Liver (tissue), 9 donors: ENCODE measurements around the gene COL6A2. TPM values are rescaled to one million over a fixed set of nuclear protein-coding genes. Genes with fewer than 3 reads are reported as not detected.

Source experiments
- DNase-seq: peaks from one replicate; pipeline ENCODE4 v3.0.0-alpha.2; 2017; ENCODE audit warnings: low spot score
- H3K27ac ChIP-seq, 2 donors: one replicate each; pipeline ENCODE4 v1.7.0; 2013; ENCODE audit warnings: inconsistent platforms in 2 of 2, low read length in 2 of 2, control low read depth in 1 of 2, low read depth in 1 of 2, mild to moderate bottlenecking in 1 of 2
- H3K27me3 ChIP-seq, 4 donors: one replicate each; pipeline versions ENCODE4 v1.6.1 to v1.7.0; 2013; ENCODE audit warnings: low read length in 3 of 4, inconsistent platforms in 1 of 4, mild to moderate bottlenecking in 1 of 4, moderate library complexity in 1 of 4; ENCODE audit not compliant: control insufficient read depth in 4 of 4, insufficient read depth in 4 of 4
- H3K36me3 ChIP-seq, 4 donors: one replicate each; pipeline versions ENCODE4 v1.6.1 to v1.7.0; 2013; ENCODE audit warnings: low read length in 3 of 4, mild to moderate bottlenecking in 3 of 4, low read depth in 1 of 4, moderate library complexity in 1 of 4; ENCODE audit not compliant: control insufficient read depth in 4 of 4, insufficient read depth in 3 of 4
- H3K4me1 ChIP-seq, 4 donors: one replicate each; pipeline versions ENCODE4 v1.6.1 to v1.7.0; 2013; ENCODE audit warnings: low read length in 3 of 4, mild to moderate bottlenecking in 3 of 4, moderate library complexity in 1 of 4; ENCODE audit not compliant: control insufficient read depth in 4 of 4, insufficient read depth in 4 of 4
- H3K4me3 ChIP-seq, 3 donors: one replicate each; pipeline versions ENCODE4 v1.6.1 to v1.7.0; 2013; ENCODE audit warnings: low read length in 3 of 3, control low read depth in 1 of 3, low read depth in 1 of 3, mild to moderate bottlenecking in 1 of 3
- H3K9ac ChIP-seq, 2 donors: one replicate each; pipeline ENCODE4 v1.7.0; 2013; ENCODE audit warnings: low read length in 2 of 2, mild to moderate bottlenecking in 2 of 2, moderate library complexity in 2 of 2, control low read depth in 1 of 2, low read depth in 1 of 2
- H3K9me3 ChIP-seq, 4 donors: one replicate each; pipeline versions ENCODE4 v1.6.1 to v1.7.0; 2013; ENCODE audit warnings: low read length in 3 of 4; ENCODE audit not compliant: control insufficient read depth in 4 of 4
- EGR1 ChIP-seq, 2 donors: IDR thresholded peaks; 2 replicates each; pipeline ENCODE4 v1.6.1; 2016 to 2018; ENCODE audit warnings: antibody characterized with exemption in 2 of 2, low read depth in 2 of 2
- FOXA1 ChIP-seq: IDR thresholded peaks from 2 replicates; pipeline ENCODE4 v1.6.1; 2016; ENCODE audit warnings: antibody characterized with exemption
- FOXA2 ChIP-seq: IDR thresholded peaks from 2 replicates; pipeline ENCODE4 v1.6.1; 2016; ENCODE audit warnings: antibody characterized with exemption
- GABPA ChIP-seq, 2 donors: IDR thresholded peaks in 1 of 2; conservative IDR thresholded peaks in 1 of 2; 2 replicates each; pipeline ENCODE4 v1.6.1; 2016; ENCODE audit warnings: antibody characterized with exemption in 2 of 2, mild to moderate bottlenecking in 1 of 2, moderate library complexity in 1 of 2
- HNF4A ChIP-seq, 2 donors: conservative IDR thresholded peaks; 2 replicates each; pipeline ENCODE4 v1.6.1; 2016; ENCODE audit warnings: antibody characterized with exemption in 2 of 2, mild to moderate bottlenecking in 2 of 2
- HNF4G ChIP-seq: IDR thresholded peaks from 2 replicates; pipeline ENCODE4 v1.6.1; 2016; ENCODE audit warnings: antibody characterized with exemption
- JUND ChIP-seq, 2 donors: IDR thresholded peaks; 2 replicates each; pipeline ENCODE4 v1.6.1; 2016; ENCODE audit warnings: antibody characterized with exemption in 2 of 2
- NR2F2 ChIP-seq: IDR thresholded peaks from 2 replicates; pipeline ENCODE4 v1.6.1; 2016; ENCODE audit warnings: antibody characterized with exemption
- RAD21 ChIP-seq, 2 donors: IDR thresholded peaks; 2 replicates each; pipeline ENCODE4 v1.6.1; 2016; ENCODE audit warnings: antibody characterized with exemption in 2 of 2, mild to moderate bottlenecking in 2 of 2
- RXRA ChIP-seq, 2 donors: IDR thresholded peaks; 2 replicates each; pipeline ENCODE4 v1.6.1; 2017 to 2018; ENCODE audit warnings: antibody characterized with exemption in 2 of 2, mild to moderate bottlenecking in 1 of 2
- SP1 ChIP-seq: IDR thresholded peaks from 2 replicates; pipeline ENCODE4 v1.6.1; 2018; ENCODE audit warnings: antibody characterized with exemption, mild to moderate bottlenecking
- TAF1 ChIP-seq: conservative IDR thresholded peaks from 2 replicates; pipeline ENCODE4 v1.6.1; 2016; ENCODE audit warnings: antibody characterized with exemption, mild to moderate bottlenecking
- YY1 ChIP-seq: IDR thresholded peaks from 2 replicates; pipeline ENCODE4 v1.6.1; 2016; ENCODE audit warnings: antibody characterized with exemption, mild to moderate bottlenecking
- WGBS: extraction: QIAGEN DNeasy Blood & Tissue Kit; methylation state at CpG from one replicate; pipeline ENCODE4 v1.1.7; 2013; 5-methylcytosine and 5-hydroxymethylcytosine counted together
- polyA plus RNA-seq, 2 donors: library from polyadenylated mRNA; stranded (reverse) in 1 of 2; unstranded in 1 of 2; fragments of 200-250 nt in 1 of 2; fragments of >200 nt in 1 of 2; fragmentation: Nextera tagmentation in 1 of 2; extraction: Ambion mirVana in 1 of 2; gene quantifications; one replicate each; pipeline versions ENCODE4 v1.2.1 to v1.2.3, GENCODE V29; 2013 to 2015
- total RNA-seq, 2 donors: library from RNA; depleted of rRNA; stranded (reverse); fragments of >200 nt; gene quantifications; one replicate each; pipeline ENCODE4 v1.2.3, GENCODE V29; 2014
- TF ChIP-seq, protein P1 (sequence below): IDR thresholded peaks from 2 replicates; pipeline ENCODE4 v1.6.1; 2016; ENCODE audit warnings: antibody characterized with exemption
- TF ChIP-seq, protein P2 (sequence below): IDR thresholded peaks from 2 replicates; pipeline ENCODE4 v1.6.1; 2016; ENCODE audit warnings: antibody characterized with exemption
- TF ChIP-seq, protein P3 (sequence below): IDR thresholded peaks from 2 replicates; pipeline ENCODE4 v1.6.1; 2016; ENCODE audit warnings: antibody characterized with exemption
- TF ChIP-seq, protein P4 (sequence below): fragments of 150-350 bp; IDR thresholded peaks from 2 replicates; pipeline ENCODE4 v1.5.1; 2017; ENCODE audit warnings: improper control_type of control experiment, low read depth, low read length; ENCODE audit not compliant: missing input control
- donor health status: healthy.
- donor health status: healthy.
- donor health status: healthy.
- donor health status: healthy.
- donor health status: healthy.

COL6A2 gene
- total and polyA plus RNA-seq, 4 donors: 5.8 to 80.8 (median 41.7) TPM

DNA sequence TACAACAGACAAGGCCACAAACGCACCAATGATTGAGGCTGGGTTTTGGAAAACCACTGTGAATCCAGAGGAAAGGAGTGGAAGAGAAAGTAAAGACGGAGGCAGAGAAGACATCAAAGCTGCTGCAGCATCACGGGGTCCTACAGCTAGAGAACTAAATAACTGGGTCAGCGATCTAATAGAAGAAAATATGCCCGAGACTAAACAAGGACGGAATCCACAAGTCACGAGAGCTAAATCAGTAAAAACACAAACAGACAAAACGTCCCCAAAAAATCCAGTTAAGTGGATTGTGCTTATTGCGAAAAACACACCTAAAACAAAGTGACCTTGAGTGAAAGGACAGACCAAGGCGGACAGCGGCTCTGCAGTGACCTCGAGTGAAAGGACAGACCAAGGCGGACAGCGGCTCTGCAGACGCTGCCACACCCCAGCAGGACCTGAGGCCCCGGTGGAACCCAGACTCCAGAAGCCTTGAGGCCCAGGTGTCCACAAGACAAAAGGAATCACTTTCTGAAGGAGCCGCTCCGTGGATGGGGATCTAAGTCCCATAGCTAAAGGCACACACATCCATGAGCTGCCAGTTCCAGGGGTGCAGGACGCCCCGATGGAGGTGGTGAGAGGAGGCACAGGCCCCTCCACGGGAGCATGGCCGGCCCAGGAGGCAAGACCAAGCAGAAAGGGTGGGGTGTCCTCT lies 51.4 kb downstream of the COL6A2 start:
- TF ChIP-seq SP1 (no peak), EGR1 (IDR thresholded peaks at IDR 0.05; ENCODE audit: low read depth in 2 of 2) (no peak), TAF1 (no peak), GABPA (IDR thresholded peaks at IDR 0.05 in 1 of 2, conservative IDR thresholded peaks at IDR 0.05 in 1 of 2) (no peak), FOXA2 (no peak), HNF4G (no peak), YY1 (no peak), JUND (IDR thresholded peaks at IDR 0.05) (no peak), RXRA (IDR thresholded peaks at IDR 0.05) (no peak), FOXA1 (no peak), NR2F2 (no peak), RAD21 (IDR thresholded peaks at IDR 0.05) (no peak), HNF4A (conservative IDR thresholded peaks at IDR 0.05) (no peak)
- TF ChIP-seq, protein P1, sequence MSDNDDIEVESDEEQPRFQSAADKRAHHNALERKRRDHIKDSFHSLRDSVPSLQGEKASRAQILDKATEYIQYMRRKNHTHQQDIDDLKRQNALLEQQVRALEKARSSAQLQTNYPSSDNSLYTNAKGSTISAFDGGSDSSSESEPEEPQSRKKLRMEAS: no peak
- TF ChIP-seq, protein P2, sequence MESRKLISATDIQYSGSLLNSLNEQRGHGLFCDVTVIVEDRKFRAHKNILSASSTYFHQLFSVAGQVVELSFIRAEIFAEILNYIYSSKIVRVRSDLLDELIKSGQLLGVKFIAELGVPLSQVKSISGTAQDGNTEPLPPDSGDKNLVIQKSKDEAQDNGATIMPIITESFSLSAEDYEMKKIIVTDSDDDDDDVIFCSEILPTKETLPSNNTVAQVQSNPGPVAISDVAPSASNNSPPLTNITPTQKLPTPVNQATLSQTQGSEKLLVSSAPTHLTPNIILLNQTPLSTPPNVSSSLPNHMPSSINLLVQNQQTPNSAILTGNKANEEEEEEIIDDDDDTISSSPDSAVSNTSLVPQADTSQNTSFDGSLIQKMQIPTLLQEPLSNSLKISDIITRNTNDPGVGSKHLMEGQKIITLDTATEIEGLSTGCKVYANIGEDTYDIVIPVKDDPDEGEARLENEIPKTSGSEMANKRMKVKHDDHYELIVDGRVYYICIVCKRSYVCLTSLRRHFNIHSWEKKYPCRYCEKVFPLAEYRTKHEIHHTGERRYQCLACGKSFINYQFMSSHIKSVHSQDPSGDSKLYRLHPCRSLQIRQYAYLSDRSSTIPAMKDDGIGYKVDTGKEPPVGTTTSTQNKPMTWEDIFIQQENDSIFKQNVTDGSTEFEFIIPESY: no peak
- TF ChIP-seq, protein P3, sequence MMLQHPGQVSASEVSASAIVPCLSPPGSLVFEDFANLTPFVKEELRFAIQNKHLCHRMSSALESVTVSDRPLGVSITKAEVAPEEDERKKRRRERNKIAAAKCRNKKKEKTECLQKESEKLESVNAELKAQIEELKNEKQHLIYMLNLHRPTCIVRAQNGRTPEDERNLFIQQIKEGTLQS: no peak
- TF ChIP-seq, protein P4, sequence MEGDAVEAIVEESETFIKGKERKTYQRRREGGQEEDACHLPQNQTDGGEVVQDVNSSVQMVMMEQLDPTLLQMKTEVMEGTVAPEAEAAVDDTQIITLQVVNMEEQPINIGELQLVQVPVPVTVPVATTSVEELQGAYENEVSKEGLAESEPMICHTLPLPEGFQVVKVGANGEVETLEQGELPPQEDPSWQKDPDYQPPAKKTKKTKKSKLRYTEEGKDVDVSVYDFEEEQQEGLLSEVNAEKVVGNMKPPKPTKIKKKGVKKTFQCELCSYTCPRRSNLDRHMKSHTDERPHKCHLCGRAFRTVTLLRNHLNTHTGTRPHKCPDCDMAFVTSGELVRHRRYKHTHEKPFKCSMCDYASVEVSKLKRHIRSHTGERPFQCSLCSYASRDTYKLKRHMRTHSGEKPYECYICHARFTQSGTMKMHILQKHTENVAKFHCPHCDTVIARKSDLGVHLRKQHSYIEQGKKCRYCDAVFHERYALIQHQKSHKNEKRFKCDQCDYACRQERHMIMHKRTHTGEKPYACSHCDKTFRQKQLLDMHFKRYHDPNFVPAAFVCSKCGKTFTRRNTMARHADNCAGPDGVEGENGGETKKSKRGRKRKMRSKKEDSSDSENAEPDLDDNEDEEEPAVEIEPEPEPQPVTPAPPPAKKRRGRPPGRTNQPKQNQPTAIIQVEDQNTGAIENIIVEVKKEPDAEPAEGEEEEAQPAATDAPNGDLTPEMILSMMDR: no peak
- Histone ChIP-seq H3K4me1 (peaks cover 2 to 24% (median 10%) of the 10 kb centered on the region in 4 donors), H3K9ac (no peak overlapping the region), H3K27ac (no peak overlapping the region), H3K27me3 (no peaks in the 10 kb centered on the region), H3K9me3 (peaks cover 0 to 3% (median 0%) of the 10 kb centered on the region in 4 donors), H3K36me3 (peaks cover 25 to 38% (median 29%) of the 10 kb centered on the region in 4 donors), H3K4me3 (no peak overlapping the region)
- WGBS: 73% methylated on average over 22 of the region's 22 CpGs
- DNase-seq: no peak

DNA sequence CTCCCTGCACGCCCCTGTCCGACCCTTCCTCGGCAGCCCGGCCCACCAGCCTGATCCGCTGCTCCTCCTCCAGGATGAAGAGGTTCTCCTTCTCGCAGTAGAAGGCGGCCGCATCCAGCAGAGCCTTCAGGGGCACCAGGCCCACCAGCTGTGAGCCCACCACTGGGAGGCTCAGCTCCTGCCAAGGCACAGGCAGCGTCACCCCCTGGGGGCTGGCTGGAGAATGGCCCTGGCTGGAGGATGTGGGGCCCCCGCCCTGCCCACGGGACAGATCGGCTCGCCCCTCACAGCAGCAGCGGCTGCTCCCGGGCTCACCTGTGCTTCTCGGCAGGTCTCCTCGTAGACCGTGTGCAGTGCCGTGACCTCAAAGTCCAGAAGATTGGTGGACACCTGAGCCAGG lies 52.2 kb downstream of the COL6A2 start:
- peaks cover 21 to 34% (median 25%) of the 10 kb centered on the region in 4 donors for H3K36me3 ChIP-seq
- WGBS: 78% methylated on average over 19 of the region's 19 CpGs
- no peak overlapping the region for H3K27ac ChIP-seq

More for the DNA sequence above, 52.2 kb downstream of the COL6A2 start:
- no peak overlapping the region for H3K9ac ChIP-seq
- no peaks in the 10 kb centered on the region for H3K27me3 ChIP-seq
- H3K4me3 ChIP-seq: no peak overlapping the region
- no peak for DNase-seq
- peaks cover 2 to 28% (median 10%) of the 10 kb centered on the region in 4 donors for H3K4me1 ChIP-seq
- no peak for TF ChIP-seq GABPA (IDR thresholded peaks at IDR 0.05 in 1 of 2, conservative IDR thresholded peaks at IDR 0.05 in 1 of 2)
- TF ChIP-seq YY1: no peak
- no peak for TF ChIP-seq FOXA1
- TF ChIP-seq, protein P1: no peak
- H3K9me3 ChIP-seq: no peaks in the 10 kb centered on the region
